ENCODE data around the gene MDH1. TPM values are rescaled to one million over a fixed set of nuclear protein-coding genes. Genes with fewer than 3 reads are reported as not detected.
"Not testable (repeated sequence)": the region's sequence is repeated elsewhere in the genome, so short reads cannot be mapped to it uniquely, and the experiment has no call there.

The MDH1 gene
- 270 and 302 TPM in 2 replicates for total RNA-seq (2014; rRNA removed; shearing (Covaris generic))

DNA sequence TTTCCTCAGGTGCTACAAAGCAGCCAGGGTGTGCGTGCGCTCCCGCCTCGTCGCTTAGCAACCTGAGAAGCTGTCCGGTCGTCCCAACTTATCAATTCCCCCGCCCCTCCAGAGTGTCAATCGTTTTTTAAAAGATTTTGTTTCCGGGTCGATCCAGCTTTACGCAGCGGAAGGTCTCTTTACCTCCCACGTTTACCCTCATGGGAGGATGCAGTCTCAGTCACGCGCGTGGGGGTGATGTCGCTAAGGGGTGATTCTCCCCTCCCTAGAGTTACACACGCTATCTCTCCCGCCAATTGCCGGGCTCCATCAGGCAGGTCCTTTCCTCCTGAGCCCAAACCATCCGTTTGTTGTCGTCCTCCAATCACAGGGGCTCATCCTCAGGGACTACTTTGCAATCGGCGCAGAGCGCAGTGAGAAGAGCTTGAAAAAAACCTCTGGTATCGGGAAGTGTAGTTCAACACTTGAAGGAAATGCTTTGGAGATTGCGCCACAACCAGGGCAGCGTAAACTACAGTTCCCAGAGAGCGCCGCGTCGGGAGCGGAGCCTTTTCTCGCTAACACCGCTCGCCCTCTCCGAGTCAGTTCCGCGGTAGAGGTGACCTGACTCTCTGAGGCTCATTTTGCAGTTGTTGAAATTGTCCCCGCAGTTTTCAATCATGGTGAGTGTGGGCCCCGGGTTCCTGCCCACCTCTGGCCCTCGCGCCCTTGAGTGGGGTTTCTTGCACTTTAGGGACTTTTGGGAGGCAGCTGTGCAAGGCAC lies at the start of gene MDH1, which contains the start of gene WDPCP:
Gene MDH1 (plus strand): TSS at position 579 of the 763 bp plus-strand sequence. CDS start 81 bp downstream, at position 660.
Gene WDPCP (minus strand): TSS at position 93 of the 763 bp plus-strand sequence. CDS start 206 bp downstream, outside the sequence.
- DNase-seq (ENCODE audit: low read depth), result peak; percentile 97

DNA sequence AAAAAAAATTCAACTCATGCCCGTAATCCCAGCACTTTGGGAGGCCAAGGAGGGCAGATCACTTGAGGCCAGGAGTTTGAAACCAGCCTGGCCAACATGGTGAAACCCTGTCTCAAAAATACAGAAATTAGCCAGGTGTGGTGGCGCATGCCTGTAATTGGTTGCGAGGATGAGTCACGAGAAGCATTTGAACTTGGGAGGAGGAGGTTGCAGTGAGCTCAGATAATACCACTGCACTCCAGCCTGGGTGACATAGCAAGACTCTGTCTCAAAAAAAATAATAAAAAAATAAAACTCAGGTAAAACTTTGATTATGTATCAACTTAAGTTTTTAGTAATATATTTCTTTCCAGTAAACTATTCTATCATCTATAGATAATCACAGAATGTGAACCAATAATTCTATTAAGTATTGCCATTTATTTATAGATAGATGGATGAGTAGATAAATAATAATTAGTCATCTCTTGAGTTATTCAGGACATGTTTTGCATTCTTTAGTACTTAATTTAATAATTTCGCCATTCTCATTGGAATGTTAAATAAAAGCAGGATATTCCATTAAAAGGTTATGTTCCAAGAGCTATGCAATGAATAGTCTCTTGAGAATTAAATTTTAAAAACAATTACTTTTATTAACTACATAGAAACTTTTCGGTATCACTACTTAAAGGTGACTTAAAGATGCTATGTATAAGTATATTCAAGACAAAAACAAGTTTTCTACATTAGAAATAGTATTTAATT lies 49.2 kb upstream of the MDH1 start:
- no peak for DNase-seq (ENCODE audit: low read depth)

DNA sequence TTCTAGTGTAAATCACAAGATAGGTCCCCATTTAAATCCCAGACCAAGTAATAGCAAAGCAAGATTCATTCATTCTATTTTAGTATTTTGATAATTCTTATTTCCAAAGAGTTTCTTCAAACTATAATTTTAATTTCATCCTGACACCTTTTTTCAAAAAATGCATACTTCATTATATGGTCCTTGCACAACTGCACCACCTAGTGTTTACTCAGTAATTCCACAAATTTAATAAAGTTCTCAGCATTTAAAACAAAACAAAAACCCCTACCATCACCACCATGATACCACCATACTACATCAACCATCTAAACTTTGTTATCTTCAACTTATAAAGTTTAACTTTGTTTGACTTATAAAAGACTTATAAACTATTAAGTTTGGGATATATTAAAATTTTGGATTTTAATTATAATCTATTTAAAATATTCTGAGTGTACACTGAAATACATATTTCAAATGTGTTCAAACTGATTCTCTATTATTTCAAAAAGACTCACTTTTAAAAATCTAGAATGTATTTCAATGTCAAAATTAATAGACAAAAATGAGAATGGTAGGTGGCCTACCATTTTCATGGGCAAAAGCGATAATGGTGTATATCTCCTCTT lies 44.6 kb upstream of the MDH1 start:
- DNase-seq (ENCODE audit: low read depth), result no peak

- no peak for DNase-seq (ENCODE audit: low read depth)
Observed at GRCh38 chr2:63545023-63545422, 43.7 kb upstream of the MDH1 start.

DNA sequence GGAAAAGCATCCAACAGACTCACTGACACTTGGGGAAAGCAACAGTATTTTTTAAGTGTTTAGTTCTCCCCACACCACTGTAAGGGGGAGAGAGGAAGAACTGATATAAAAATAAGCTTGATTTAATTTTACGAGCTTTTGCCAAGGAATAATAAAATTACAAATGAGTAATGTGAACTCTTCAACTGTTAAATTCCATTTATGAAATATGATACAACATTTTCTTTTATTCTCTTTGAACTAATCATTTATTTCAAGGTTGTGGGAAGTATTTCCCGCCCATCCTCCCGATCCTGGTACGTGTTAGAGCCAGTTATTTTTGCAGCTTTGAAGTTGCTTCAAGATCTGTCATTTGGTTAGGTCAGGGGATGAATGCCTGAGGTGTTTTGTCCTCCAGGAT lies 35.7 kb upstream of the MDH1 start:
- DNase-seq (ENCODE audit: low read depth), result no peak

DNA sequence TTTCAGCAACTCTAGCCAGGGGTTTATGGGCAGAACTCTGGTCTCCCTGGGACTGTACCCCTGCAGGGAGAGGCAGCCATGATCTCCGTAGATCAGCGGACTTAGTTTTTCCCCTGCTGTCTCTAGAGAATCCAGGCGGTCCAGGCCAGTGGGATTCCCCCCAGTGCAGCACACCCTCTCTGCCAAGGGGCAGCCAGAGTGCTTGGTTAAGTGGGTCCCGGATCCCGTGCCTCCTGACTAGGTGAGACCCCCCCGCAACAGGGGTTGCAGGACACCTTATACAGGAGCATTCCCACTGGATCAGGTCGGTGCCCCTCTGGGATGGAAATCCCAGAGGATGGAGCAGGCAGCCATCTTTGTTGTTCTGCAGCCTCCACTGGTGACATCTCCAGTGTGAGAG lies 33.5 kb upstream of the MDH1 start:
- DNase-seq (ENCODE audit: low read depth), result no peak

DNA sequence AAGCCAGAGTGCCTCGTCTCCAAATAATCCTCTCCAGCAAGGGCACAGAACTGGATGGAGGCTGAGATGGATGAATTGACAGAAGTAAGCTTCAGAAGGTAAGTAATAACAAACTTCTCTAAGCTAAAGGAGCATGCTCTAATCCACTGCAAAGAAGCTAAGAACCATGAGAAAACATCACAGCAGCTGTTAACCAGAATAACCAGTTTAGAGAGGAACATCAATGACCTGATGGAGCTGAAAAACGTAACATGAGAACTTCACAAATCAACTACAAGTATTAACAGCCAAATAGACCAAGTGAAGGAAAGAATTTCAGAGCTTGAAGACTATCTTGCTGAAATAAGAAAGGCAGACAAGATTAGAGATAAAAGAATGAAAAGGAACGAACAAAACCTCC lies 32.8 kb upstream of the MDH1 start:
- no peak for DNase-seq (ENCODE audit: low read depth)

DNA sequence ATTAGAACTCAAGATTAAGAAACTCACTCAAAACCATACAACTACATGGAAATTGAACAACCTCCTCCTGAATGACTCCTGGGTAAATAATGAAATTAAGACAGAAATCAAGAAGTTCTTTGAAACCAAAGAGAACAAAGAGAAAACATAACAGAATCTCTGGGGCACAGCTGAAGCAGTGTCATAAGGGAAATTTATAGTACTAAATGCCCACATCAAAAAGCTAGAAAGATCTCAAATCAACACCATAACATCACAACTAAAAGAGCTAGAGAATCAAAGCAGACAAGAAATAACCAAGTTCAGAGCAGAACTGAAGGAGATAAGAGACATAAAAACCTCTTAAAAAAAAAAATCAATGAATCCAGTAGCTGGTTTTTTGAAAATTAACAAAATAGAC lies 30.9 kb upstream of the MDH1 start:
- DNase-seq (ENCODE audit: low read depth), result not testable (repeated sequence)

- DNase-seq (ENCODE audit: low read depth), result not testable (repeated sequence)
Observed at GRCh38 chr2:63558922-63559321, 29.8 kb upstream of the MDH1 start.

DNA sequence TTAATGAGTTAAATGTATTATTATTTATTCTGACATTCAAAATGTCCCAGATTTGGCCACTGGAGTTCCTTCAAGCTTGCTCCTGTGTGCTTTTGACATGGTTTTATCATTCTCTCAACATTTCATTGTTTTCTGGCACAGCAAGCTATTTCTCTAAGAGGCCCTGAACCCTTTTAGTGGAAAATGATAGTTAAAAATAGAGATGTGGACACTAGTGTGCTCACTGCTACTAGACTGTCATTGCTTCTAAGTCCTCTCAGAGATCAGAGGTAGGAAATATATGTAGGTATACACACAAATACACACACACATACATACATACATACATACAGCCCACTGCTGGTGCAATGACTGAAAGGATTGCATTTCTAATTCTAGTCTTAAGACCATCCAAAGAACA lies 26.0 kb upstream of the MDH1 start:
- no peak for DNase-seq (ENCODE audit: low read depth)

DNA sequence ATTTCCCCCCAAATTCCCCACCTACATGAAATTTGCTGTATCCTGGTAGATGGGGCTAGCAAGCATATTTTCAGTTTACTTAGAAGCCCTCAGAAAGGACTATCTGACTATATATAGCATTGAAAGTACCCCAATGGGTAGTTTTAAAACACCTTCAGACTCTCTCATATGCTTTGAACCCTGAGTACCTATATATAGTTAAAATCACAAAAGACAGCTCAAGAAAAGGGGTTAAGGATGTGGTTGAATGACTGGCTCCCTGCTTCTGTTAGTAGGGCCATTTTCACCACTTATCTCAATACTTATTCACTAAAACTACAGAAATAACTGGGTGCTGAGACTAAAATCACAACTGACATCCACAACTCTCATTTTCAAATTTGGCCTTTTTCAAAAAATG lies 19.0 kb upstream of the MDH1 start:
- DNase-seq (ENCODE audit: low read depth), result no peak

- no peak for DNase-seq (ENCODE audit: low read depth)
Observed at GRCh38 chr2:63571291-63571690, 17.5 kb upstream of the MDH1 start.

DNA sequence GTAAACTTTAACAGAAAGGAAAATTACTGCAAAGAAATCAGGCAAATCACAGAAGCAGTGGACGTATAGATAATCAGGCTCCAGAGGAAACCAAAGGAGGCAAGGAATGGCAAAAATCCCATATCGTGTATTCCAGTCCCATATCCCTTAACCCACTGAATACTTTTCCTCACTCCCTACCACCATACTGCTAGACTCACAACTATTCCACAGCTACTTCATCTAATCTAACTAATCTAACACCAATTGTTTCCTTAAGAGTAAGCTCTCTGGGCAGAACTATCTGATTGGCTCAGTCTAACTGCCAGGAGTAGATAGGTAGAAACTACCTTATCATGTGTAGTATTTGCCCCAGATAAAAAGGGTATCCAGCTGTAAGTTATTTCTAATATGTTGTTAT lies 16.8 kb upstream of the MDH1 start:
- no peak for DNase-seq (ENCODE audit: low read depth)

GRCh38 chr2:63573026-63573425 lies 15.7 kb upstream of the MDH1 start:
- DNase-seq (ENCODE audit: low read depth), result not testable (repeated sequence)

DNA sequence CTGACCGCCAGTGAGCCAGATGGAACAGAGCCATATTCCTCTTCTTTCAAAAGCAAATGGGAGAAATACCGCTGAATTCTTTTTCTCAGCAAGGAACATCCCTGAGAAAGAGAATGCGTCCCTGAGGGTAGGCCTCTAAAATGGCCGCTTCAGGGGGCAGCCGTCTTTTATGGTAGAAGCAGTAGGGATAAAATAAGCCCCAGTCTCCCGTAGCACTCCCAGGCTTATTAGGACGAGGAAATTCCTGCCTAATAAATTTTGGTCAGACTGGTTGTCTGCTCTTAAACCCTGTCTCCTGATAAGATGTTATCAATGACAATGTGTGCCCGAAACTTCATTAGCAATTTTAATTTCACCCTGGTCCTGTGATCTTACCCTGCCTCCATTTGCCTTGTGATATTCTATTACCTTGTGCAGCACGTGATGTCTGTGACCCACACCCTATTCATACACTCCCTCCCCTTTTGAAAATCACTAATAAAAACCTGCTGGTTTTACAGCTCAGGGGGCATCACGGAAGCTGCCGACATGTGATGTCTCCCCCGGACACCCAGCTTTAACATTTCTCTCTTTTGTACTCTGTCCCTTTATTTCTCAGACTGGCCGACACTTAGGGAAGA lies 14.9 kb upstream of the MDH1 start:
- DNase-seq (ENCODE audit: low read depth), result not testable (repeated sequence)

GRCh38 chr2:63576546-63576945 lies 12.2 kb upstream of the MDH1 start:
- no peak for DNase-seq (ENCODE audit: low read depth)

- no peak for DNase-seq (ENCODE audit: low read depth)
Observed at GRCh38 chr2:63578767-63579166, 10.0 kb upstream of the MDH1 start.

- DNase-seq (ENCODE audit: low read depth), result no peak
Observed at GRCh38 chr2:63580651-63581297, 8.0 kb upstream of the MDH1 start.

- DNase-seq (ENCODE audit: low read depth), result no peak
Observed at GRCh38 chr2:63581298-63581961, 7.3 kb upstream of the MDH1 start.

DNA sequence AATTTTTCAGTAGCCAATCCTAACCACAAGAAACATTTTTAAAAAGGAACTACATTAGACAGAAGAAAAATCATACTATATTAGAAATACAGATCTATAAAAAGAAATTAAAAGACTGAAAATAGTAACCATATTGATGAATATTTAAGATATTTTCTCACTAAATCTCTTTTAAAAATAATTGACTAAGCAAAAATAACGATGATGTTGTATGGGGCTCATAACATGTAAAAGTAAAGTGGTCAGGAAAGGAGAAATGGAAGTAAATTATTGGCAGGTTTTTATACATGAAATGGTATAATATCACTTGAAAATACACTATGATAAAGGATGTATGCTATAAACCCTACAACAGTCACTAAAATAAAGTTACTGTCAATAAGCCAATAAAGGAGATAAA lies 5.9 kb upstream of the MDH1 start:
- no peak for DNase-seq (ENCODE audit: low read depth)

- DNase-seq (ENCODE audit: low read depth), result no peak
Observed at GRCh38 chr2:63587814-63588384, 864 bp upstream of the MDH1 start.

All from Daoy (cell line).